ENCODE measurements around the gene UCN3. TPM values are rescaled to one million over a fixed set of nuclear protein-coding genes. Genes with fewer than 3 reads are reported as not detected.

The UCN3 gene
- polyA plus RNA-seq, 3 donors, result not detected

DNA sequence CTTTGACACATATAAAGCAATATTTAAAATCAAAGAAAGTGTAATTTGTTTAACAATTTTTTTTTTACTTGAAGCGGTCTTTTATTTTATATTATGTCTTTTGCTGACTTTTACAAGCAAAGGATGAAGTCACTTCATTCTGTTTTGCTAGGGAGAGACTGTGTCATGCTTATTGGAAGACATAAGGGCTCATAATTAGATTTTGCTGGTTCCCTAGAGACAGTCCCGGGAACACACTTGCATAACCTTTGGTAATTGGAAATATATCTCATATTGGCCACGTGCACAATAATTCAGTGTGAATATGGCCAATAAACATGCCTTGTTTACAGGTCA, 47.1 kb downstream of the UCN3 start:
- Histone ChIP-seq H3K9ac (ENCODE audit: insufficient read depth, low read length, poor library complexity, severe bottlenecking) (peak overlapping the region; percentile 77), H3K36me3 (replicated peaks in 1 of 2; ENCODE audit: control insufficient read depth in 1 of 2, insufficient read depth in 2 of 2, low read length in 2 of 2) (no peaks in the 10 kb centered on the region), H3K27me3 (ENCODE audit: control insufficient read depth in 2 of 2, insufficient read depth in 2 of 2, low read length in 2 of 2) (no peaks in the 10 kb centered on the region), H3K4me2 (replicated peaks; ENCODE audit: extremely low read depth, low read length, poor library complexity, severe bottlenecking) (peak overlapping the region; percentile 76), H3K9me3 (replicated peaks in 1 of 2; ENCODE audit: control insufficient read depth in 1 of 2, insufficient read depth in 1 of 2, low read length in 2 of 2) (peaks cover 0 to 6% of the 10 kb centered on the region in 2 donors), H2AFZ (ENCODE audit: insufficient read depth, low read depth, low read length, poor library complexity, severe bottlenecking) (peak overlapping the region; percentile 86), H3K79me2 (ENCODE audit: insufficient read depth, low read length) (peaks cover 41% of the 10 kb centered on the region), H3K27ac (ENCODE audit: low read depth in 1 of 2, low read length in 2 of 2) (peak overlapping the region in 1 of 2 donors; percentile 60), H3K4me1 (ENCODE audit: control insufficient read depth in 1 of 2, insufficient read depth in 2 of 2, low read length in 2 of 2) (peaks cover 8 to 9% of the 10 kb centered on the region in 2 donors), H4K20me1 (ENCODE audit: insufficient read depth, low read length) (no peaks in the 10 kb centered on the region), H3K4me3 (replicated peaks in 1 of 3; ENCODE audit: low read depth in 2 of 3, low read length in 3 of 3) (peak overlapping the region; percentile 62 to 92 (median 80))
- TF ChIP-seq, protein P1, sequence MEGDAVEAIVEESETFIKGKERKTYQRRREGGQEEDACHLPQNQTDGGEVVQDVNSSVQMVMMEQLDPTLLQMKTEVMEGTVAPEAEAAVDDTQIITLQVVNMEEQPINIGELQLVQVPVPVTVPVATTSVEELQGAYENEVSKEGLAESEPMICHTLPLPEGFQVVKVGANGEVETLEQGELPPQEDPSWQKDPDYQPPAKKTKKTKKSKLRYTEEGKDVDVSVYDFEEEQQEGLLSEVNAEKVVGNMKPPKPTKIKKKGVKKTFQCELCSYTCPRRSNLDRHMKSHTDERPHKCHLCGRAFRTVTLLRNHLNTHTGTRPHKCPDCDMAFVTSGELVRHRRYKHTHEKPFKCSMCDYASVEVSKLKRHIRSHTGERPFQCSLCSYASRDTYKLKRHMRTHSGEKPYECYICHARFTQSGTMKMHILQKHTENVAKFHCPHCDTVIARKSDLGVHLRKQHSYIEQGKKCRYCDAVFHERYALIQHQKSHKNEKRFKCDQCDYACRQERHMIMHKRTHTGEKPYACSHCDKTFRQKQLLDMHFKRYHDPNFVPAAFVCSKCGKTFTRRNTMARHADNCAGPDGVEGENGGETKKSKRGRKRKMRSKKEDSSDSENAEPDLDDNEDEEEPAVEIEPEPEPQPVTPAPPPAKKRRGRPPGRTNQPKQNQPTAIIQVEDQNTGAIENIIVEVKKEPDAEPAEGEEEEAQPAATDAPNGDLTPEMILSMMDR (IDR thresholded peaks at IDR 0.05), result no peak
- WGBS (ENCODE audit: insufficient coverage), result no CpG with 5 or more reads among the region's 3 CpGs
- Mint-ChIP-seq H3K36me3 (peaks cover 2 to 4% of the 10 kb centered on the region in 2 donors), H3K27ac (peak overlapping the region in 1 of 7 donors; percentile 10), H3K9me3 (peaks cover 0 to 10% (median 5%) of the 10 kb centered on the region in 7 donors), H3K27me3 (ENCODE audit: low read depth in 3 of 3) (peaks cover 0 to 4% (median 2%) of the 10 kb centered on the region in 3 donors), H3K4me3 (peak overlapping the region in 1 of 2 donors; percentile 93), H3K4me1 (peaks cover 3% of the 10 kb centered on the region)
- no peak for DNase-seq
- intact Hi-C loops (cut with micrococcal nuclease), result no loop called here

DNA sequence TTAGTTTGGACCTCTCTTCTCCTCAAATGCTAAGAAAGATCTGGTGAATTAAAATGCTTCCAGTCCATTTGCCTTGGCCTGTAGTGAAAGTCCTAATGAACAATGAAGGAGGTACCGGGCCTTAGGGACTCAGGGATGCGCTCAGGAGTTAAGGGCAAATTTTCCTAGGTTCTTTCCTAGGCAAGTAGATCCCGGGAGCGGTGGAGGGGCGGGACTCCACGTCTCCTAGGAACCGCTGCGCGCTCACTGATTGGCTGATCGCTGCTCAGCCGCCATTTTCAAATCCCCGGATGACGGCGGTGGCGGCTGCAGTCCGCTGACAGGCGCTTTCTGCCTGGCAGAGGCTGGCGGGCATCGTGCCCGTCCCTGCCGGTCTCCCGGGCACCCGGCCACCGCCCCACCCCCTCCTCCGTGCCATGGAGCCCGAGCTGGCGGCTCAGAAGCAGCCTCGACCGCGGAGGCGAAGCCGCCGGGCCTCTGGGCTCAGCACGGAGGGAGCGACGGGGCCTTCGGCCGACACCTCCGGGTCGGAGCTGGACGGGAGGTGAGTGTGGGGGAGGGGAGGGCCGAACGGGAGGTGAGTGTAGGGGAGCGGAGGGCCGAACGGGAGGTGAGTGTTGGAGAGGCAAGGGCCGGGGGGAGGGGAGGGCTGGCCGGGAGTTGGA, 47.6 kb downstream of the UCN3 start, which contains the start of gene NET1:
TSS of gene NET1 (plus strand) at position 281 of the 665 bp plus-strand sequence. CDS start at position 417, 136 bp downstream.
- peaks cover under 1 to 12% (median 5%) of the 10 kb centered on the region in 7 donors for H3K9me3 Mint-ChIP-seq
- Histone ChIP-seq H3K27ac (ENCODE audit: low read depth in 1 of 2, low read length in 2 of 2) (peak within 1 kb of the TSS in 1 of 2 donors; percentile 60), H4K20me1 (ENCODE audit: insufficient read depth, low read length) (no peaks in the 10 kb centered on the region), H3K9me3 (replicated peaks in 1 of 2; ENCODE audit: control insufficient read depth in 1 of 2, insufficient read depth in 1 of 2, low read length in 2 of 2) (peaks cover 0 to 10% of the 10 kb centered on the region in 2 donors), H3K79me2 (ENCODE audit: insufficient read depth, low read length) (peaks cover 46% of the 10 kb centered on the region), H3K9ac (ENCODE audit: insufficient read depth, low read length, poor library complexity, severe bottlenecking) (peak within 1 kb of the TSS; percentile 77), H3K36me3 (replicated peaks in 1 of 2; ENCODE audit: control insufficient read depth in 1 of 2, insufficient read depth in 2 of 2, low read length in 2 of 2) (no peaks in the 10 kb centered on the region), H3K4me2 (replicated peaks; ENCODE audit: extremely low read depth, low read length, poor library complexity, severe bottlenecking) (peak within 1 kb of the TSS; percentile 76), H2AFZ (ENCODE audit: insufficient read depth, low read depth, low read length, poor library complexity, severe bottlenecking) (peak within 1 kb of the TSS; percentile 86), H3K4me1 (ENCODE audit: control insufficient read depth in 1 of 2, insufficient read depth in 2 of 2, low read length in 2 of 2) (peaks cover 8 to 9% of the 10 kb centered on the region in 2 donors), H3K27me3 (ENCODE audit: control insufficient read depth in 2 of 2, insufficient read depth in 2 of 2, low read length in 2 of 2) (no peaks in the 10 kb centered on the region), H3K4me3 (replicated peaks in 1 of 3; ENCODE audit: low read depth in 2 of 3, low read length in 3 of 3) (peak within 1 kb of the TSS; percentile 62 to 92 (median 80))
- peaks cover 3% of the 10 kb centered on the region for H3K4me1 Mint-ChIP-seq
- TF ChIP-seq, protein P1 (IDR thresholded peaks at IDR 0.05), result no peak
- peak within 1 kb of the TSS in 1 of 2 donors; percentile 93 for H3K4me3 Mint-ChIP-seq
- WGBS (ENCODE audit: insufficient coverage), result 0% methylated on average over 32 of the region's 48 CpGs
- H3K36me3 Mint-ChIP-seq, result peaks cover 2 to 9% of the 10 kb centered on the region in 2 donors
- DNase-seq, result peak; percentile 51 to 73 (median 72)
- peak within 1 kb of the TSS in 2 of 7 donors; percentile 10 to 68 for H3K27ac Mint-ChIP-seq
- intact Hi-C loops (cut with micrococcal nuclease), result no loop called here
- H3K27me3 Mint-ChIP-seq (ENCODE audit: low read depth in 3 of 3), result peaks cover 0 to 4% (median 2%) of the 10 kb centered on the region in 3 donors
